H1 (cell line): ENCODE results near the gene CAMK2A. TPM values are rescaled to one million over a fixed set of nuclear protein-coding genes. Genes with fewer than 3 reads are reported as not detected.

Experiments used
- CTCF ChIA-PET: fragments of 300-600 bp; sonication (Branson Sonifier 250); formaldehyde crosslinking; loops from one replicate; lab custom pipeline; 2021; ENCODE audit not compliant: partially characterized antibody; lab: Charles Lee
- POLR2A ChIA-PET: fragments of 300-600 bp; sonication (Branson Sonifier 250); formaldehyde crosslinking; loops from one replicate; lab custom pipeline; 2021; ENCODE audit warnings: inconsistent platforms; ENCODE audit not compliant: partially characterized antibody; lab: Charles Lee
- DNase-seq, 2 experiments: peaks; one replicate each; pipeline versions ENCODE4 v3.0.0 to v3.0.0-alpha.2; 2010 to 2022; ENCODE audit warnings: low spot score in 2 of 2, low read depth in 1 of 2, mixed read lengths in 1 of 2
- FAIRE-seq: peaks from 2 replicates; lab custom pipeline; 2011; peaks lifted over from hg19 to GRCh38; lab: Jason Lieb, UNC
- H2AFZ ChIP-seq: 2 replicates; pipeline ENCODE4 v1.8.1; 2012; ENCODE audit warnings: low read length, inconsistent platforms
- H2AK5ac ChIP-seq: 2 replicates; pipeline ENCODE4 v1.6.1; 2013; ENCODE audit warnings: low read depth, low read length
- H2BK120ac ChIP-seq: replicated peaks from 2 replicates; pipeline ENCODE3; 2013; ENCODE audit warnings: low read depth, low read length, inconsistent platforms
- H2BK12ac ChIP-seq: 2 replicates; pipeline ENCODE4 v1.6.1; 2013; ENCODE audit warnings: low read depth, low read length
- H2BK15ac ChIP-seq: 2 replicates; pipeline ENCODE4 v1.6.1; 2013; ENCODE audit warnings: low read length
- H2BK20ac ChIP-seq: 2 replicates; pipeline ENCODE4 v1.6.1; 2013; ENCODE audit warnings: low read length
- H2BK5ac ChIP-seq: 2 replicates; pipeline ENCODE4 v1.6.1; 2013; ENCODE audit warnings: low read depth, low read length
- H3K14ac ChIP-seq: 2 replicates; pipeline ENCODE4 v1.6.1; 2013; ENCODE audit warnings: inconsistent platforms; ENCODE audit not compliant: insufficient read length
- H3K18ac ChIP-seq: 2 replicates; pipeline ENCODE4 v1.6.1; 2013; ENCODE audit warnings: low read length; ENCODE audit errors: extremely low read depth
- H3K23ac ChIP-seq: 2 replicates; pipeline ENCODE4 v1.6.1; 2013; ENCODE audit warnings: inconsistent platforms; ENCODE audit not compliant: insufficient read length
- H3K23me2 ChIP-seq: 2 replicates; pipeline ENCODE4 v1.6.1; 2013; ENCODE audit warnings: low read depth, low read length
- H3K27ac ChIP-seq: 2 replicates; pipeline ENCODE4 v1.6.1; 2011; ENCODE audit warnings: low read depth, low read length, inconsistent platforms
- H3K27me3 ChIP-seq, 4 experiments: replicated peaks in 1 of 4; 1 replicate in 1 of 4; 2 replicates in 3 of 4; pipeline versions ENCODE4 v1.6.1 to v1.8.1; 2011 to 2013; ENCODE audit warnings: low read length in 3 of 4, mild to moderate bottlenecking in 3 of 4, inconsistent platforms in 2 of 4, mixed read lengths in 2 of 4, moderate library complexity in 1 of 4; ENCODE audit not compliant: control insufficient read depth in 3 of 4, insufficient read depth in 3 of 4; ENCODE audit errors: extremely low read depth in 1 of 4
- H3K36me3 ChIP-seq, 4 experiments: 2 replicates each; pipeline versions ENCODE4 v1.6.1 to v1.8.1; 2011 to 2013; ENCODE audit warnings: mild to moderate bottlenecking in 4 of 4, low read length in 3 of 4, moderate library complexity in 2 of 4, control low read depth in 1 of 4, inconsistent platforms in 1 of 4; ENCODE audit not compliant: insufficient read depth in 4 of 4, control insufficient read depth in 2 of 4
- H3K4ac ChIP-seq: replicated peaks from 2 replicates; pipeline ENCODE3; 2013; ENCODE audit warnings: low read length, low read depth, mixed read lengths, inconsistent platforms; ENCODE audit not compliant: insufficient read length
- H3K4me1 ChIP-seq, 4 experiments: replicated peaks in 1 of 4; 1 replicate in 1 of 4; 2 replicates in 3 of 4; pipeline versions ENCODE4 v1.6.1 to v1.8.1; 2011 to 2013; ENCODE audit warnings: low read length in 3 of 4, inconsistent platforms in 2 of 4, mixed read lengths in 1 of 4; ENCODE audit not compliant: insufficient read depth in 4 of 4, control insufficient read depth in 3 of 4
- H3K4me2 ChIP-seq, 2 experiments: 2 replicates each; pipeline versions ENCODE4 v1.6.1 to v1.8.1; 2011 to 2013; ENCODE audit warnings: low read depth in 2 of 2, low read length in 2 of 2, control low read depth in 1 of 2, inconsistent platforms in 1 of 2, mild to moderate bottlenecking in 1 of 2; ENCODE audit not compliant: insufficient read depth in 1 of 2
- H3K4me3 ChIP-seq, 4 experiments: fragments of 200-600, 300-600 bp in 1 of 4; sonication (generic), shearing (Covaris generic), sonication (Bioruptor Twin) in 1 of 4; 2 replicates each; pipeline versions ENCODE4 v1.5.1 to v1.8.1; 2011 to 2016; ENCODE audit warnings: low read length in 4 of 4, low read depth in 3 of 4, control low read depth in 2 of 4, inconsistent platforms in 2 of 4, mild to moderate bottlenecking in 2 of 4, mixed read lengths in 1 of 4, moderate library complexity in 1 of 4; ENCODE audit not compliant: insufficient read depth in 2 of 4; ENCODE audit errors: extremely low read depth in 1 of 4
- H3K56ac ChIP-seq: replicated peaks from 2 replicates; pipeline ENCODE3; 2013; ENCODE audit warnings: low read depth, mild to moderate bottlenecking, mixed read lengths, low read length, inconsistent platforms; ENCODE audit not compliant: insufficient read length
- H3K79me1 ChIP-seq: 2 replicates; pipeline ENCODE4 v1.6.1; 2013; ENCODE audit warnings: low read depth, low read length, control low read depth
- H3K79me2 ChIP-seq, 2 experiments: 2 replicates each; pipeline versions ENCODE4 v1.6.1 to v1.8.1; 2012 to 2013; ENCODE audit warnings: low read length in 2 of 2, mild to moderate bottlenecking in 2 of 2, inconsistent platforms in 1 of 2; ENCODE audit not compliant: insufficient read depth in 2 of 2, control insufficient read depth in 1 of 2
- H3K9ac ChIP-seq, 4 experiments: replicated peaks in 1 of 4; 1 replicate in 1 of 4; 2 replicates in 3 of 4; pipeline versions ENCODE4 v1.6.1 to v1.8.1; 2011 to 2013; ENCODE audit warnings: low read depth in 3 of 4, low read length in 3 of 4, control low read depth in 2 of 4, mild to moderate bottlenecking in 2 of 4, moderate library complexity in 2 of 4, inconsistent platforms in 1 of 4; ENCODE audit errors: extremely low read depth in 1 of 4
- H3K9me3 ChIP-seq, 2 experiments: 2 replicates each; pipeline versions ENCODE4 v1.6.1 to v1.8.1; 2012 to 2013; ENCODE audit warnings: mild to moderate bottlenecking in 2 of 2, moderate library complexity in 2 of 2, control low read depth in 1 of 2, inconsistent platforms in 1 of 2, low read depth in 1 of 2, low read length in 1 of 2, mixed read lengths in 1 of 2; ENCODE audit not compliant: insufficient read depth in 2 of 2
- H4K20me1 ChIP-seq, 2 experiments: replicated peaks in 1 of 2; 2 replicates each; pipeline versions ENCODE3 to v1.8.1; 2011 to 2013; ENCODE audit warnings: inconsistent platforms in 2 of 2, low read length in 2 of 2, mild to moderate bottlenecking in 1 of 2; ENCODE audit not compliant: insufficient read depth in 2 of 2, control insufficient read depth in 1 of 2
- H4K5ac ChIP-seq: 2 replicates; pipeline ENCODE4 v1.6.1; 2013; ENCODE audit warnings: low read length, low read depth, mixed read lengths, inconsistent platforms; ENCODE audit not compliant: insufficient read length
- H4K8ac ChIP-seq: 2 replicates; pipeline ENCODE4 v1.8.0; 2013; ENCODE audit warnings: mild to moderate bottlenecking, moderate library complexity, low read length, inconsistent platforms; ENCODE audit not compliant: insufficient read depth; ENCODE audit errors: extremely low read depth
- H4K91ac ChIP-seq: replicated peaks from 2 replicates; pipeline ENCODE3; 2013; ENCODE audit warnings: low read length, mixed read lengths, inconsistent platforms; ENCODE audit not compliant: insufficient read length
- ATF3 ChIP-seq: IDR thresholded peaks from 2 replicates; pipeline ENCODE4 v1.6.1; 2011; ENCODE audit warnings: low read depth, mild to moderate bottlenecking, low read length; ENCODE audit not compliant: insufficient read depth
- EGR1 ChIP-seq: IDR thresholded peaks from 2 replicates; pipeline ENCODE4 v1.6.1; 2011; ENCODE audit warnings: low read depth, low read length, borderline replicate concordance
- NANOG ChIP-seq: IDR thresholded peaks from 2 replicates; pipeline ENCODE4 v1.6.1; 2011; ENCODE audit warnings: low read length, low read depth, mild to moderate bottlenecking, inconsistent platforms; ENCODE audit not compliant: insufficient read depth, poor library complexity, severe bottlenecking
- NRF1 ChIP-seq: IDR thresholded peaks from 2 replicates; pipeline ENCODE4 v1.6.1; 2011; ENCODE audit warnings: mild to moderate bottlenecking, low read depth, low read length, improper control_type of control experiment
- PHF8 ChIP-seq: fragments of 200-600 bp; sonication (generic); conservative IDR thresholded peaks from 2 replicates; pipeline ENCODE4 v1.7.1; 2012; ENCODE audit warnings: low read depth, mild to moderate bottlenecking, inconsistent platforms, low read length, moderate library complexity
- RAD21 ChIP-seq, 2 experiments: IDR thresholded peaks in 1 of 2; conservative IDR thresholded peaks in 1 of 2; 2 replicates each; pipeline ENCODE4 v1.6.1; 2011; ENCODE audit warnings: low read depth in 2 of 2, low read length in 2 of 2, improper control_type of control experiment in 1 of 2, inconsistent platforms in 1 of 2, mild to moderate bottlenecking in 1 of 2, moderate library complexity in 1 of 2
- RXRA ChIP-seq: IDR thresholded peaks from 2 replicates; pipeline ENCODE4 v1.6.1; 2011; ENCODE audit warnings: low read depth, mild to moderate bottlenecking, low read length, moderate library complexity; ENCODE audit not compliant: insufficient read depth
- TBP ChIP-seq: IDR thresholded peaks from 2 replicates; pipeline ENCODE4 v1.6.1; 2011; ENCODE audit warnings: low read depth, low read length, improper control_type of control experiment
- WGBS, 2 experiments: shearing (Covaris generic) in 1 of 2; methylation state at CpG; one replicate each; pipeline versions ENCODE4 v1.1.6 to v1.1.7; 2013 to 2015; ENCODE audit warnings: low lambda C conversion rate in 2 of 2, mixed read lengths in 2 of 2, inconsistent platforms in 1 of 2, low coverage in 1 of 2, missing lambda C conversion rate in 1 of 2; ENCODE audit not compliant: insufficient replicate concordance in 2 of 2, insufficient coverage in 1 of 2, insufficient read length in 1 of 2; ENCODE audit errors: extremely low coverage in 1 of 2, missing lambda C conversion rate in 1 of 2; 5-methylcytosine and 5-hydroxymethylcytosine counted together
- polyA plus RNA-seq, 7 experiments: library from polyadenylated mRNA; depleted of rRNA in 3 of 7; stranded (reverse) in 5 of 7; unstranded in 2 of 7; fragments of >200 nt in 5 of 7; fragments of 200-250 nt in 2 of 7; gene quantifications; 1 replicate in 5 of 7; 2 replicates in 1 of 7; 4 replicates in 1 of 7; pipeline versions ENCODE4 v1.2.1 to v1.2.3, GENCODE V29; 2011 to 2013; ENCODE audit warnings: missing spikeins in 2 of 7, mixed read lengths in 2 of 7
- total RNA-seq: library from RNA; stranded (reverse); fragmentation: NEBNext Ultra II Directional; extraction: Animal tissue kit (Norgen Biotek cat#: 25700); gene quantifications from 2 replicates; pipeline ENCODE4 v1.2.1, GENCODE V29; 2021
- TF ChIP-seq, protein P1 (sequence below), 3 experiments: IDR thresholded peaks; 1 replicate in 2 of 3; 2 replicates in 1 of 3; pipeline versions ENCODE4 v1.5.1 to v1.6.1; 2011; ENCODE audit warnings: low read length in 3 of 3, mild to moderate bottlenecking in 3 of 3, inconsistent platforms in 2 of 3, low read depth in 1 of 3, moderate library complexity in 1 of 3; ENCODE audit not compliant: insufficient read depth in 1 of 3; ENCODE audit errors: control extremely low read depth in 1 of 3

Gene CAMK2A
- total and polyA plus RNA-seq, 2 of the 8 experiments (the other 6 are each of a cell fraction or from before 2014, with no cell fraction given): 0.20 to 0.28 TPM

- CTCF ChIA-PET: interaction anchor here (0.7 to 1.7 kb wide), 10 partner anchors 28 to 222 kb away, joined by 3 to 9 read pairs (median 3); no protein-coding TSS in a partner anchor
- no peak overlapping the region for H2BK5ac ChIP-seq
- no peak overlapping the region for H3K27ac ChIP-seq
- POLR2A ChIA-PET: no interaction called here
- H3K27me3 ChIP-seq: no peaks in the 10 kb centered on the region; a peak in 1 of 7 replicates
- H4K5ac ChIP-seq: no peak overlapping the region
- no peak overlapping the region for H4K8ac ChIP-seq
- H2BK120ac ChIP-seq: no peak overlapping the region
- H3K4me3 ChIP-seq: no peak overlapping the region
- H4K91ac ChIP-seq: no peak overlapping the region
- H2AFZ ChIP-seq: no peak overlapping the region
- no peak overlapping the region for H2BK15ac ChIP-seq
- no peak overlapping the region for H3K23ac ChIP-seq
- H2BK12ac ChIP-seq: no peak overlapping the region
- H3K9me3 ChIP-seq: no peaks in the 10 kb centered on the region
- H2AK5ac ChIP-seq: no peak overlapping the region
- no peak overlapping the region for H3K18ac ChIP-seq
- no peaks in the 10 kb centered on the region for H3K79me1 ChIP-seq
- peaks cover 0 to 3% (median 0%) of the 10 kb centered on the region in 4 experiments; a peak in 2 of 7 replicates for H3K4me1 ChIP-seq
- peak in 1 of 2 experiments; percentile 57 for DNase-seq
- no peaks in the 10 kb centered on the region; the same call in 1 of the 2 replicates for H3K23me2 ChIP-seq
- H3K9ac ChIP-seq: no peak overlapping the region
- no peak overlapping the region for H2BK20ac ChIP-seq
- H3K4ac ChIP-seq: no peak overlapping the region
- 62% methylated on average over 5 of the region's 5 CpGs; no CpG with 5 or more reads in 1 of the 2 experiments for WGBS, 2 experiments
- H3K79me2 ChIP-seq: no peaks in the 10 kb centered on the region
- H3K56ac ChIP-seq: no peak overlapping the region
- H3K14ac ChIP-seq: no peak overlapping the region
- H3K4me2 ChIP-seq: no peak overlapping the region
- peaks cover 0 to 9% of the 10 kb centered on the region in 2 experiments for H4K20me1 ChIP-seq
- FAIRE-seq: peak; percentile 42
- no peaks in the 10 kb centered on the region for H3K36me3 ChIP-seq
- TF ChIP-seq, protein P1, sequence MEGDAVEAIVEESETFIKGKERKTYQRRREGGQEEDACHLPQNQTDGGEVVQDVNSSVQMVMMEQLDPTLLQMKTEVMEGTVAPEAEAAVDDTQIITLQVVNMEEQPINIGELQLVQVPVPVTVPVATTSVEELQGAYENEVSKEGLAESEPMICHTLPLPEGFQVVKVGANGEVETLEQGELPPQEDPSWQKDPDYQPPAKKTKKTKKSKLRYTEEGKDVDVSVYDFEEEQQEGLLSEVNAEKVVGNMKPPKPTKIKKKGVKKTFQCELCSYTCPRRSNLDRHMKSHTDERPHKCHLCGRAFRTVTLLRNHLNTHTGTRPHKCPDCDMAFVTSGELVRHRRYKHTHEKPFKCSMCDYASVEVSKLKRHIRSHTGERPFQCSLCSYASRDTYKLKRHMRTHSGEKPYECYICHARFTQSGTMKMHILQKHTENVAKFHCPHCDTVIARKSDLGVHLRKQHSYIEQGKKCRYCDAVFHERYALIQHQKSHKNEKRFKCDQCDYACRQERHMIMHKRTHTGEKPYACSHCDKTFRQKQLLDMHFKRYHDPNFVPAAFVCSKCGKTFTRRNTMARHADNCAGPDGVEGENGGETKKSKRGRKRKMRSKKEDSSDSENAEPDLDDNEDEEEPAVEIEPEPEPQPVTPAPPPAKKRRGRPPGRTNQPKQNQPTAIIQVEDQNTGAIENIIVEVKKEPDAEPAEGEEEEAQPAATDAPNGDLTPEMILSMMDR (IDR thresholded peaks at IDR 0.05; ENCODE audit: control extremely low read depth in 1 of 3, insufficient read depth in 1 of 3, low read depth in 1 of 3, low read length in 3 of 3): peak in 2 of 3 experiments; percentile 93 to 97; a peak in 3 of 4 replicates
- no peak for TF ChIP-seq PHF8
- TF ChIP-seq NANOG: no peak
- no peak for TF ChIP-seq NRF1
- no peak for TF ChIP-seq RXRA
- no peak for TF ChIP-seq ATF3
- TF ChIP-seq RAD21 (IDR thresholded peaks at IDR 0.05 in 1 of 2, conservative IDR thresholded peaks at IDR 0.05 in 1 of 2; ENCODE audit: low read depth in 2 of 2, low read length in 2 of 2): peak; percentile 55 to 68
- no peak for TF ChIP-seq TBP
- TF ChIP-seq EGR1: no peak
These were observed 2.8 kb downstream of the CAMK2A start for GRCh38 chr5:150286820-150287219.
